NB4 (cell line): ENCODE results near the gene DNAJC5.

Source experiments
- DNase-seq: peaks from one replicate; pipeline ENCODE4 v3.0.0; 2010; ENCODE audit warnings: low read depth
- H3K4me3 ChIP-seq: one replicate; pipeline ENCODE4 v1.5.1; 2011; ENCODE audit warnings: mild to moderate bottlenecking, low read depth, low read length, moderate library complexity
- MYC ChIP-seq: IDR thresholded peaks from 2 replicates; pipeline ENCODE4 v1.6.1; 2011; ENCODE audit warnings: low read depth, low read length
- POLR2A ChIP-seq: IDR thresholded peaks from 2 replicates; pipeline ENCODE4 v1.6.1; 2011; ENCODE audit warnings: mild to moderate bottlenecking; ENCODE audit not compliant: insufficient read length; ENCODE audit errors: extremely low read depth
- TF ChIP-seq, protein P1 (sequence below): IDR thresholded peaks from 2 replicates; pipeline ENCODE4 v1.6.1; 2011; ENCODE audit warnings: low read depth, low read length
- TF ChIP-seq, protein P2 (sequence below): IDR thresholded peaks from one replicate; pipeline ENCODE4 v1.5.1; 2012; ENCODE audit warnings: low read depth, low read length

The DNAJC5 gene

DNA sequence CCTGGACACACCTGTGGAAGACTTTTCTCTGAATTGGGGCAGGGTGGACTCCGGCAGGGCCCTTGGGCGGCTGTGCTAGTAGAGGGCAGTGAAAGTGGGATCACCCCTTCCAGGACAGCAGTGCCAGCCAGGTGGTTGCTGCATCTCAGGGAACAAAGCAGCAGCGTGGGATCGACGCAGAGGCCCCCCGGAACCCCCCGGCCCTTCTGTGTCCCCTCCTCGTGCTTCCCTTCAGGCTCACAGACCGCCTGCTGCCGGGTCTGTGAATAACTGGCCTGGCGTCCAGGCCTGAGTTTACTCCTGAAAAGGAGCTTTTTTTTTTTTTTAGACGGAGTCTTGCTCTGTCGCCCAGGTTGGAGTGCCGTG, 8.9 kb upstream of the DNAJC5 start:
- DNase-seq: no peak
- TF ChIP-seq MYC (no peak), POLR2A (no peak)
- TF ChIP-seq, protein P1, sequence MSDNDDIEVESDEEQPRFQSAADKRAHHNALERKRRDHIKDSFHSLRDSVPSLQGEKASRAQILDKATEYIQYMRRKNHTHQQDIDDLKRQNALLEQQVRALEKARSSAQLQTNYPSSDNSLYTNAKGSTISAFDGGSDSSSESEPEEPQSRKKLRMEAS: no peak
- TF ChIP-seq, protein P2, sequence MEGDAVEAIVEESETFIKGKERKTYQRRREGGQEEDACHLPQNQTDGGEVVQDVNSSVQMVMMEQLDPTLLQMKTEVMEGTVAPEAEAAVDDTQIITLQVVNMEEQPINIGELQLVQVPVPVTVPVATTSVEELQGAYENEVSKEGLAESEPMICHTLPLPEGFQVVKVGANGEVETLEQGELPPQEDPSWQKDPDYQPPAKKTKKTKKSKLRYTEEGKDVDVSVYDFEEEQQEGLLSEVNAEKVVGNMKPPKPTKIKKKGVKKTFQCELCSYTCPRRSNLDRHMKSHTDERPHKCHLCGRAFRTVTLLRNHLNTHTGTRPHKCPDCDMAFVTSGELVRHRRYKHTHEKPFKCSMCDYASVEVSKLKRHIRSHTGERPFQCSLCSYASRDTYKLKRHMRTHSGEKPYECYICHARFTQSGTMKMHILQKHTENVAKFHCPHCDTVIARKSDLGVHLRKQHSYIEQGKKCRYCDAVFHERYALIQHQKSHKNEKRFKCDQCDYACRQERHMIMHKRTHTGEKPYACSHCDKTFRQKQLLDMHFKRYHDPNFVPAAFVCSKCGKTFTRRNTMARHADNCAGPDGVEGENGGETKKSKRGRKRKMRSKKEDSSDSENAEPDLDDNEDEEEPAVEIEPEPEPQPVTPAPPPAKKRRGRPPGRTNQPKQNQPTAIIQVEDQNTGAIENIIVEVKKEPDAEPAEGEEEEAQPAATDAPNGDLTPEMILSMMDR: no peak
- no peak overlapping the region for H3K4me3 ChIP-seq

DNA sequence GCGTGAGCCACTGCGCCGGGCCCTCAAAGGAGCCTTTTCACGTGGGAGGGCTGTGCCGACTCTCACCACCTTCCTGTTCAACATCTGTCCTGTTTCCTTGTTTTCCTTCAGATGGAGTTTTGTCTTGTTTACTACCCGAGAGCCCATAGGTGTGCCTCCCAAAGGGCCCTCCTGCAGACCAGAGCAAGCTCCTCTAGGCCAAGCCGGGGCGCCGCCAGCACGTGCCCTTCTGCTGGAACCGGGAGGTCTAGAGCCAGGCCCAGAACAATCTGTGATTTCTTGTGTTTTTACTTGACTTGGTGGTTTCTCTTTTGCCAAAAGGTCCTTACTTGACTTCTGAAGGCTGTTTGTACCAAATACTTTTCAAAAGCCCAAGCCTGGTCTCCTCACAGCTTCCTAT, 8.0 kb upstream of the DNAJC5 start:
- no peak for DNase-seq
- no peak overlapping the region for H3K4me3 ChIP-seq
- TF ChIP-seq MYC: no peak
- no peak for TF ChIP-seq POLR2A
- TF ChIP-seq, protein P2: no peak
- TF ChIP-seq, protein P1: no peak

DNA sequence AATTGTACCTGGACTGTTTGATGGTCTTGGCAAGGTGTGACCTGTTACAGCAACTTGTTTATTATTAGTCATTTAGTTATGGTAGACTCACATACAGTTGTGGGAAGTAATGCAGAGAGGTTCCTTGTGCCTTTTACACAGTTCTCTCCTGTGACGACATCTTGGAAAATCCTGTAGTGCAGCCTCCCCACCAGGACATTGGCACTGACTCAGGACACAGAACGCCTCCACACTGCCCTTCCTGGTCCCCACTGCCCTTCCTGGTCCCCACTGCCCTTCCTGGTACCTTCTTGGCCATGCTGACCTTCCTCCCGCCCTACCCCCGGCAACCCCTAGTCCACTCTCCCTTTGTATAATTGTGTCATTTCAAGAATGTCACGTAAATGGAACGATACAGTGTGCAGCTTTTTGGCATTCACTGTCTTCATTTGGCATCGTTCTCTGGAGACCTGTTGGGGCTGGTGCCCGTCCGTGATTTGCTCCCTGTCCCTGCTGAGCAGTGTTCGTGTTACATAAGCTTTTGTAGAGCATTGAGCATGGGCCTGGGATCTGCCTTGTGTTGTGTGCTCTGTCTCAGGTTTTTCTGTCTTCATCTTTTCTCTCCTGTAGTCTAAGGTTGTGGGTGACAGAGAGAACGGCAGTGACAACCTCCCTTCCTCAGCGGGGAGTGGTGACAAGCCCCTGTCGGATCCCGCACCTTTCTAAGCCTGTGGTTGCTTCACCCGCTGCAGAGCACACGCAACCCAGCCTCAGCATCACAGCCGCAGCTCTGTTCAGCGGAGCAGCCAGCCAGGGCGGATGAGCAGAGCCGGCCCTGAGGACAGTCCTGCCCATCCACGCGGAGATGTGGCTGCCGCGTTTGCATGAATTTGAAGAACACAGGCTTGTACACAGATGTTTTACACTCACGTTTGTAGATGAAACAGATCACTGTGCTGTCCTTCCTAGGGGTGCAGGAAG, 5.4 kb upstream of the DNAJC5 start:
- H3K4me3 ChIP-seq: no peak overlapping the region
- TF ChIP-seq POLR2A (no peak), MYC (no peak)
- TF ChIP-seq, protein P1: no peak
- TF ChIP-seq, protein P2: no peak
- peak; percentile 2 for DNase-seq

DNA sequence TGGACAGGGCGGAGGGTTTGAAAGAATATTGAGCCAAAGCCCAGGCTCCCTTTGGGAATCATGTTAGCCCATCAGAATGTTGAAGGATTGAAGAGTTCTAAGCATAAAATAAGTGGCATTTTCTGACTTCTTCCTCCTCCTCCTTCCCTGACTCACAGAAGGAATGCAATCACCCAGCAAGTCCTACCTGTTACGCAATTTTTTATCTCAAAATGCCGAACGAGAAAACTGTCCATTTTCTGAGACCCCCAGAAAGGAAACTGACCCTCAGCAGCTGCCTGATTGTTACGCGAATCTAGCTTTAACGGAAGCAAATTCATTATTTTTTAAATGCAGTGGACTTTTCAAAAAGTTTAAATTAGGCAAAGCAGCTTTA, 4.7 kb upstream of the DNAJC5 start:
- H3K4me3 ChIP-seq: no peak overlapping the region
- DNase-seq: no peak
- TF ChIP-seq POLR2A (no peak), MYC (no peak)

DNA sequence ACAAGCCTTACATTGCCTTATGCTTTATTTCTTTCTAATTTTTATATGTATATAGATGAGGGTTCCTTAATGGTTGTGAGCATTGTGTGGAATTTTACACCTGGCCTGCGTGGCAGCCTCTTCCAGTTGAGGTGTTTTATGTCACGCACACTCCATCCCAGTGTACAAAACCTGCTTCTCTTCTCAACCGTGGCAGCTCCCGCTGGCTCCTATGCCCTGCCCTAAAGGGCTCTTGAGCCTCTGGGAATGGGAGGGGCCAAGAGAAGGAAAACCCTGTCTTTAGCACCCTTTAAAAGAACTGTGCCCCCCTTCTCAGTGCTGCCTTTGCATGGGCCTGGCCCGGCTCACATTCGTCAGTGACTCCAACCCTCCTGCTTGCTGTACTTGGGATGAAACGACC, 4.3 kb upstream of the DNAJC5 start:
- TF ChIP-seq MYC: no peak
- TF ChIP-seq, protein P2: no peak
- no peak for DNase-seq
- H3K4me3 ChIP-seq: no peak overlapping the region

DNA sequence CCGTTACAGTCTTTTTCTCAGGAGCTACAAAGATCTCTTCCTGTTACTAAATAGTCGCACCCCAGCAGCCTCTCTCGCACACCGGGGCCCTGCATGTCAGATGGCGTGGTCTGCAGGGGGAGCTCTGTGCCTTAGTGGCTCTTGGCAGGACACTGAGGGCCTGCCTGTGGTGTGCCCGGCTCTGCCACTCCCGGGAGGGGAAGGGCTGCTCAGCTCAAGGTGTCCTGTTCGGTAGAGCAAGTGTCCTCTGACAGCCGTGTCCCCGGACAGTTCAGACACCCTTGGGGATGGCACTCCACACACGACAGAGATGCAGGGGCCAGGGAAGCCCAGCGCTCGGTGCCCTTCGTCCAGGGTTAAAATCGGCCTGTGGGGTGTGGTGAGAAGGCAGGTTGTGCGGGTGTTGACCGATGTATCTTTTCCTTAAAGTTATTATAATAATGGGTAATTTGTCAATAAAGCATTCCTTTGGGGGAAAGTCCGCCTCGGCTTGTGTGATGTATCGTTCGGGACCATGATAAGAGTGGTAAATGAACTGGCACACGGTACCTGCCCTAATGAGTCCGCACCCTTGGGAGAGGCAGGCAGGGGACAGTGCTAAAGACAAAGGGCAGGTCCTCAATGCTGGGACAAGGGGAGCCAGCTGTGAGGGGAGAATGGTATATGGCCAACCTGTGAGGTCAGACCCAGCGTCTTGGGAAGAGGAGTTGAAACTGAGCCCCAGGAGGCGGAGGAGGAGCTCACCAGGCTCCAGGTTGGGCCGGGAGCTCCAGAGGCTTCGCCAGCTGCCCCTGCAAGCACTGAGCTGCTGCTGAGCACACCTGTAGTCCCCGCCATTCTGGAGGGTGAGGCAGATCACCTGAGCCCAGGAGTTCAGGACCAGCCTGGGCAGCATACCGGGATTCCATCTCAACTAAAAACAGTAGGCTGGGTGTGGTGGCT, 3.6 kb upstream of the DNAJC5 start:
- peak; percentile 47 for DNase-seq
- H3K4me3 ChIP-seq: no peak overlapping the region
- TF ChIP-seq POLR2A: no peak
- TF ChIP-seq, protein P2: peak; percentile 14
- TF ChIP-seq, protein P1: no peak
